Activated CD4-positive, CD25-positive, alpha-beta regulatory T cell (primary cell): ENCODE data around the gene SORCS1.

Experiments
- DNase-seq, 4 experiments: peaks; one replicate each; lab custom pipeline; 2025; lab: John Stamatoyannopoulos, UW

The SORCS1 gene

DNA sequence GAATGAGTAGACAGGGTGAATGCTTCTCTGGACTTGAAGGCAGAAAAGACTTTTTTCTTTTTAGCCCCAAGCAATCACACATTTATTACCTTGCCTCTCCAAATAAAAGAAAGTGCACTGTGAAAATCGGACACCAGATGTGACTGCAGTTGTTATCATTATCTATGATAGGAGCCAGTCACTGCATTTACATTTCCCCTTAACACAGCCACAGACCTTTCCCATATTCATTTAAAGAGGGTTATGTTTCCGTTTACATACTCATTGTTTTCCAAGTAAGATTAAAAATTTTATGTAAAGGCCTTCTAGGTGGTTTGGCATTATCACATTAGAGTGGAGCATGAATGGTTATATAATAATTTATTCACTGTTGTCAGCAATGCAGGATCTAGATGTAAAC is 586.8 kb downstream of the SORCS1 start:
- no peak for DNase-seq

DNA sequence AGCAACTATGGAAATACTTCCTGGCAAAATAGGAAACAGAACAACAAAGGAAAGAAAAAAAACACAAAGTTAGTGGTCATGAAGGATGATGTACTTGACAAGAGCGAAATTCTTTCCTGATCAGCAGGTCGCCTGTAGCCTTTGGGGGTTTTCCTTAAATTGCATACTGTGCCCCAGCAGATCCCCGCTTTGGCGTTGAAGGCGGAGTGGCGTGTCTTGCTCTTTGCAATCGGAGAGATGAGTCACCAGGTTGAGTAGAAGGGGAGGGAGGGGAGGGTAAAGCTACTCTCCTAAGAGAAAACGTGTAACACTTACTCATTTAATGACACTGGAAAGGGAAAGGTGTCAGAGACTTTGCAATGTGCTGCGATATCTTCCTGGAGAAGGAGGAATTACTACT is 587.2 kb downstream of the SORCS1 start:
- no peak for DNase-seq

DNA sequence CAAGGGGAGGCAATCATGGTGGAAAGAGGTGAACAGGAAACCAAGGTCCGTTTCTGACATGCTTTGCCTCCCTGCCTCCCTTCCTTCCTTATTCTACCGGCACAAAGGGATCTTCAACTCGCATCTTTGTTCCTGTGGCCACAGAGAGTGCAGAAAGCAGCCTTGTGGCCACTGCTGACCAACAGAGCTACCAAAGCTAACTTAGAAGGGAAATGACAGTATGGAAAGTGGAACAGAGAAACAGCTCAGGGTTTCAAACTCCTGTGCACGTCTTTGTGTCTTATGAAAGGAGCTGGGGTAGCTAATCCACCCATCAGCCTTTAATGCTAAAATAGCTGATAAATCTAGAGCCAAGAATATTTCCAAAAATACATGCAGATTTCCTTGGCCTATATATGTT is 588.0 kb downstream of the SORCS1 start:
- no peak for DNase-seq

DNA sequence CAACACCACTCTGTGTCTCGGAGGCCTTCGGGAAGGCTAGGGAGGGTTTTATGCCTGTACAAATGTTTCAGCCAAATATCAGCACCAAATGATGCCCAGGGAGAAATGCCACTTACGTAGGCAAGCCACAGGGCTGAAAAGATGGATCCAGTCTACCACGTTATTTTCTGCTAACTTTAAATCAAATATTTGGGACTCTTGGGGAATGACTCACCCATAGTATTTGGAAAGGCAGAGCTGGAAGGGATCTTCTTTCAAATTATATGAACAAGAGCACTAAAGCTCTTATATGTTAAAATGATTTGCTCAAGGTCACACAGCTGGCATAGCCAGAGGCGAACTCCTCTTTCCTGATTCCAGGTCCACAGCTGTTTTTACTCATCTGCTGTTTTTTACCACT is 591.4 kb downstream of the SORCS1 start:
- no peak for DNase-seq

DNA sequence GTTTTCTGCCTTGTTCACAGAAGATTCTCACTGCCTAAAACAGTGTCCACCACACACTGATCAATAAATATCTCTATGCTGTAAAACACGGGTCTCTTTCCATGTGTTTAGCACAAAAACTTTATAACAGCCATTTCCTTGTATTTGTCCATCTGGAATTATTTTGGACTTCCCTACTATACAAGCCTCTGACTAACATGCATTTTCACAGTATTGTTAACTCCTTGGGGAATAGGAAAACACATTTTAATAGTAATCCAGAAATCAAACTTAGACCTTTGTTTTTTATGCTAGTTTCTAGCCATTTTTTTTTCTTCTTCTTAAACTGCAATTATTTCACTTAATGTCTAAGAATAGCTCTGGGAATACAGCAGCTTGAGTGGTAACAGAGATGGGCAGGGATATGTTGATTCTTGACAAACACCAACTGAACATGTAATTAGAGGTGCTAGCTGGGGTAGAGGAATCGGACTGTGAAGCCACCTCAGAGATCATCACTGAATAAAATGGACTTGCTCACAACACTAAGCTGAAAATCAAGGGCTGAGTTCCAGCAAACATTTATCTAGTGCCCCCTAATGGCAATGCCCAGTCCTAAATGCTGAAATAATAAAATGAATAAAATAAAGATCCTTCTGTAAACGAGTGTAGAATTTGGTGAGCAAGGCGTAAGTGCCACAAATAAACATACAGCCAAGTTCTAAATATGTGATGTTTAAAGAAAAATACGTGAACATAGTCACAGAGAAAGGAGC is 593.1 kb downstream of the SORCS1 start:
- no peak for DNase-seq

DNA sequence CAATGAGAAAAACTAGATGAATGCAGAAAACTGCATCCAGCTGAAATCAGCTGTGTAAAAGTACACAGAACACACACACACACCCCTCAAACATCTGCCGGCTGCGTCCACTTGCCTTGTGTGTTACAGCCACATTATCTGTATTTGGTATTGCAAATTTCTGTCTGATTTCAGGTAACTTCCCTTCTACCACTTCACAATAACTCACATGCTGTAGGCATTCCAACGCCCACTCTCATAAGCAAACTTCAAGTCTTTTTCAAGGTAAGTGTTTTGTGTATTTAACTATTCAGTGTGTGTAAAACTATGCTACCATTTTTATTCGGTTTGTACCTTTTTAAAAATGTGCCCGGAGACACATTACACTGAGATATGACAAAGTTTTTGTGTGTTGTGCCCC is 594.2 kb downstream of the SORCS1 start:
- DNase-seq: no peak

DNA sequence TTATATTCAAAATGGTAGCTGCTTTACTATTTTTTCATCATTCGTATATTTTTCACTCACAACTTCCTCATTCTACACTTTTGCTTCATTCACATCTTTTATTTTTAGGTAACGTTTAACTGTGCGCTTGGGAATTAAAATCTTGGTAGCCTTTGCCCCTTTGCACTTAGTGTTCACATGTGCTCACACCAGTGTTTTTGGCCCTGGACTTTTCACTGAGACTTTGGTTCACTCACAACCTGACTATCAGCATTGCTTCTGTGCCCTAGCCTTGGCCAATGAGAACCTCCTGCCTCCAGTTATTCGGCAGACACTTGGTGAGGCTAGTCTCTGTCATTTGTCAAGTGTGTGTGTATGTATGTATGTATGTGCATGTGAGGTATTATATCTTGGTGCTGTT is 596.9 kb downstream of the SORCS1 start:
- DNase-seq: no peak

DNA sequence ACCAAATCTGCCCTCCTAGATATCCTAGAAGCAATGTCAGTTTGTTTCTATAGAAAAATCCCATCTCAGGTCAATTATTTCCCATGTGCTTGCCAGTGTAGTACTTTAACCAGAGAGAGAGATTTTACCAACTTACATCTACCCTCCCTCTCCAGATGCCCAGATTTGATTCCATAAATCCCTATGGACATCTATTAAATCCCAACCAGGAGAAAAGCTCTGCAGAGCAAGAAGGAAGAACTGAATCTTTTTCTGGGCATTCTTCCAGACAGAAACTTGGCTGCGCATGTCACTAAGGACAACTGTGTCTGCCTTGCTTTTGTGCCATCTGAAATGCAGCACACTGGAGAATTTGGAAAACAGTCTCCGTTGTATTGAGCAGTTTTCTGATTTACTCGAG is 597.6 kb downstream of the SORCS1 start:
- DNase-seq: no peak

DNA sequence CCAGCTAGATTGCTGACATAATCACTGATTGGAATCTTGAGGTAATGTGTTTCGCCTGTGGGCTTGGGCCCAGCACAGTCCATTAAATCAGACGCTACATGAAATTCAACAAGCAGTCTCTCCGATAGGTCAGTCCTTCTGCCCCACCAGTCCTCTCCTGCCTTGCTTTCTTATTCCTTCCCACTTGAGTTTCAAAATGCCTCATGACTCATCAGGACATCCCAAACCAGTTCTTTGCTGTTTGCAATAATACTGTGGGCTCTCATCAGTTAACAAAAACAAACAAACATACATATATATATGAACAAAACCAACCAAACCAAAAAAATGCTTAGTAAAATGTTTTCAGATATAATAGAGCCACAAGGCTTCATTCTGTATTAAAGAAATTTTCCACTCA is 599.0 kb downstream of the SORCS1 start:
- DNase-seq: no peak

DNA sequence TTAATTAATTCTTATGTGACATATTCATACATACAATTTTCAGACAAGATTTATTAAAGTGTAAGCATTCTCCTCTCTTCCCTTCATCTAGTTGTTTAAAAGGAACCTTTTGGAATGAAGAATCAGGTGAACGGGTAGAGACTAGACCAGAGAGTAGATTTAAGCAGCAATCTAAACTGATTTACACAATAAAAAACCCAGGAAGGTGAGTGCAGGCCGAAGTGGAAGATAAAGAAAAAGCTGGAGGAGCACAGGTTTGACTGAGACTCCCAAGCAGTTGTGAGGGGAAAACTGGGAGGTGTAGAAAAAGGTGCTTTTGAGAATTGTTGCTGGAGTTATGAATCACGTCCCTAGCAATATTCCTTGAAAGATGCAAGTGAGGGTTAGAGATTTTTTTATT is 601.1 kb downstream of the SORCS1 start:
- DNase-seq: no peak

DNA sequence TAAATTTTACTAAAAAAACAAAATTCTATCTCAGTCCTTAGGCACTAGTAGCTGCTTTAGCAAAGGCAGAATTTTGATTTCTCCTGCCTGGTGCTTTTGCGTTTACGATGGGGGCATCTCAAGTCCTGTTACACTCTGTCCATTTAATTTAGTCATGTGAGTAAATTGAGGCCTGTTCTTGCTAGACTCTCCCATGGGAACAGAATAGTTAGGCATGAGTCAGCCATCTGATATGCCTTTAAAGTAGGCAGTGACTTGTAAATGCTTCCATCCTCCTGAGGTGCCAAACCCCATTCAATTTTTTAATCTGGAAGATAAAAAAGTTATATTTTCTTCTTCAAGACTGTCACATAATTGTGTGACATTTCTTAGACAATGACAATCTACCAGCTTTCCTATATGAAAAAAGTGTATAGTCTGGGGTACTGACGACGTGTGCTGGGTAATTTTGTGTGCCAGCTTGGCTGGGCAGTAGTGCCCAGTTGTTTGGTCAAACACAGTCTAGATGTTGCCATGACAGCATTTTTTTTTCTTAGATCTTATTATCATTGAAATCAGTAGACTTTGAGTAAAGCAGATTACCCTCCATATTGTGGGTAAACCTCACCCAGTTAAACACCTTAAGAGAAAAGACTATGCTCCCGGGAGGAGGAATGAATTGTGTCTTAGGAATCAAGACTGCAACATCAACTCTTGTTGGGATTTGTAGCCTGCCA is 603.4 kb downstream of the SORCS1 start:
- no peak for DNase-seq

DNA sequence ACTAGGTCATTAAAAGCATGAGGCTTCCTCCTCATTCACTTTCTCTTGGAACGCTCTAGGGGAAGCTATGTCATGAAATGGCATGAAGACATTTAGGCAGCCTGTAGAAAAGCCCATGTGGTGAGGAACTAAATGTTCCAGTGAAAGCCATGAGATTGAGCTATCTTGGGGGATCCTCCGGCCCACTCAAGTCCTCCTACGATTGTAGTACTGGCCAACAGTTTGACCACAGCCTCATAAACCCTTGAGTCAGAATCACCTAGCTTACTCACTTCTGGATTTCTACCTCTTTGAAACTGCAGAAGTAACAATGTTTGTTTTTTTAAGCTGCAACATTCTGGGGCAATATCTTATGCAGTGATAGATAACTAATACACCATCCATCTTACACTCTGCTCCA is 605.1 kb downstream of the SORCS1 start:
- DNase-seq: no peak

DNA sequence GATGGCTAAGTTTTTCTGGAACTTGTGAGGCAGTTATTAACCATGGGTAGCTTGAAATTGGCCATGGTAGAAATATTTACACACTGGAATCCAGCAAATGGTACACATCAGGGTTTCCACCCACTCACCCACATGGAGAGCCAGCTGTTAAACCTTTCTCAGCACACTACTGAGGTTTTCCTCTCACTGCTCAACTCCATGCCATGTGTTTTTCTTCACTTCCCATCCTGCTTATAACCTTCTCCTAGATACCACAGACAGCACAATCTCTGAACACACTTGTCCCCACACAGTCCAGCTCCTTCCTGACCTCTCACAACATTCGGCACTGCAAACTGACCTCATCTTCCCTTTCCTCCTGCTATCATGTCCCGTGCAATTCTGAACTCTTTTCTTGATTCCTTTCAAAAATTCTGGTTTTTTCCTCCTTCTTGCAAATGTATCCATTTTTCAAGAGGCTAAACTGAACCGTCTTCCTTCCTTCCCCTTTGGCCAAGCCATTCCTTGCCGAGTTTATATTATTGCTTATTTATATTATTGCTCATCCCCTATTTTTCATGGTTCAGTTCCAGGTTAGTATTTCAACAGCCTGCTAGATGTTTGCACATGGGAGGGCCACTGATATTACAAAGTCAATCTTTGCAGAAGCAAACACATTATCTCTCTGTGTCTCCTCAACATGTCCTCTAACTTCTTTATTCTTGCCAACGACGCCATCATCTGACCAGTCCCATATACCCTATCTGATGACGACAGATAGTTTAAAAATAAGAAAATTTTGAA is 606.4 kb downstream of the SORCS1 start:
- DNase-seq: no peak

DNA sequence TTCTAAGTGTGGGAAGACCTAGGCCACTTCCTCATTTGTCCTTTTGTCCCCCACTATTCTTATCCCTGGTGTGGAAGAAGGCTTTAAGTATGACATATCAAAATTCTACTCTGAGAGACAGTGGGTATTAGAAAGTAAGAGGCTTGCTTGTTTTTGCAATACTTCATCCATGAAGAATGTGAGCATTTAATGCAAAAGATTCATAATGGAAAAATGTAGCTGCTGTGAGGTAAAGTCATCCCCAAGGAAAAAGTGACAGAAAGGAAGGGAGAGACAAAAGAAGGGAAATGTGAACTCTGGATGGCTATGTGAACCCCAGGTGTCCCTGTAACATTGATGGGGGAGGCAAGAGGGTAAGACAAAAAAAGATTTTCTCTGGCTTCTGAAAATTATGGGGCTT is 607.5 kb downstream of the SORCS1 start:
- no peak for DNase-seq

DNA sequence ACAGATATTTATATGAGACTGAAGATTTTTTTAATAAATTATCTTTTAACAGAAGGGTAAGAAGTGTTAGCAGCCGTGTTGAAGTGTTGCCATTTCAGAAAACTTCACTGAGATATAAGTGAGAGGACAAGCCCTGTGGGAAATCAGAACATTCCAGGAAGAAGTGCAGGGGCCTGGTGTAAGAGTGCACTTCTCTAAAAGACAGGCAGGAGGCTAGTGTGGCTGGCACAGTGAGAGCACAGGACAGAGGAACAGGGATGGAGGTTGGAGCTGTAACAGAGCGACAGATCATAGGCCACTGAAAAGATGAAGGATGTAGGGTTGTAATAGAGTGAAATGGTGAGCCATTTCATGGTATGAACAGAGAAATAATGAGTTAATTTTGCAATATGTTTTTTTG is 608.9 kb downstream of the SORCS1 start:
- DNase-seq: no peak

DNA sequence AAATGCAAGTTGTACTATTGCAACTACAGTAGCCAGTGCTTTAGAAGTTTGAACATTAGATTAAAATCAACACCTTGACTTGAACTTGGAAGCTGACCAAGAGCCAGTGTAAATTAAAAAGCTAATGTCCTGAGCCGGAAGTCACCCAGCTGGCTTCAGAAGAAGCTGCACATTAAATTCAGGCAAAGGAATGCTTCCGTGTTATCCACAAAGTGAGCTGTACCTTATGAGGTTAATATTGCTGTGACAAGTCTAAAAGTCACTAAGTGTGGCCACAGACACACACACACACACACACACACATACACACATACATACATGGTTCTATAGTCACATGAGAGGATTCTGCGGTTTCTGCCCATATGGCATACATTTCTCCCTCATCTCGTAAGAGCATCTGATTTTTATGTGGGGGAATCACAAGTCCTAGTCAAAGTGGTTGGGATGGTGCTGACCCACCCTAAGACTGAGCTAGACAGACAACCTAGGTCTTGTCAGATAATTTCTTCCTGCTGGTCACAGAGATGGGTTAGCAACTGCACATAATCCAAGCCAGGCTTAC is 612.9 kb downstream of the SORCS1 start:
- DNase-seq: no peak

DNA sequence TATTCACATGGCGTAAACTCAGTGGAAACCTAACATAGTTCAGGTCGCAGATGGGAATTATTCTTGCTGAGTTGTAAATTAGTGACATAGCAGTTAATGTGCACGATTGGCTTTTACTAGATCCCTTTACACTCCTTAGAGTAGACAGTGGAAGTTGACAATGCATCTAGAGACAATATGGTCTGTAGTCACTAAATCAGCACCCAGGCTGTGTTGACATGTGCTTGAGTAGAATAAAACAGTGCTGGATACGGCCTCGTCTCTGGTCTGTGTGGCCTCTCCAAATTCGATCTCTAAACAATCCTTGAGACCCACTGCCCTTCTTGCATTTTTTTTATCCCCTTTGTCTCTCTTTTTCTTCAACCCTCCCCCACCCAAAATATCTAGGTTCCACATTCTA is 615.7 kb downstream of the SORCS1 start:
- DNase-seq: no peak

DNA sequence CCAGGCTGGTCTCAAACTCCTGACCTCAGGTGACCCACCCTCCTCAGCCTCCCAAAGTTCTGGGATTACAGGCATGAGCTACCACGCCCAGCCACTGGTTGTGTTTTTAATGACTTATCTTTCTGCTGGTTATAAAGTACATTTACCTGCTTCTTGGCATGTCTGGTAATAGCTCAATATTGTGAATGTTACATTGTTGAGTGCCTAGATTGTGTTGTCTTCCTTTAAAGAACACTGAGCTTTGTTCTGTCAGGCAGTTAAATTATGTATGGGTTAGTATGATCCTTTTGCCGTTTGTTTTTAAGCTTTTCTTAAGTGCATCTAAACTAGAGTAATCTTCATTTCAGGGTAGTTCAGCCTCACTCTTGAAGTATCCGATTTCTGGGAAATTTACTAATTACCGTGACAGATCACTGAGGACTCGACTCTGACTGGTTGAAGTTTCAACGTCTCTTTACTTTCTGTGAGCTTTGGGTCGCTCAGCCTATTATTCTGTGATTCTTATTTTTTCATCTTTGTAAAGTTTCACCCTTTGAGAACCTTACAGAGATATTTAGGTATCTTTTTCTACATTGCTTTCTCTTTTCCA is 617.4 kb downstream of the SORCS1 start:
- no peak for DNase-seq

DNA sequence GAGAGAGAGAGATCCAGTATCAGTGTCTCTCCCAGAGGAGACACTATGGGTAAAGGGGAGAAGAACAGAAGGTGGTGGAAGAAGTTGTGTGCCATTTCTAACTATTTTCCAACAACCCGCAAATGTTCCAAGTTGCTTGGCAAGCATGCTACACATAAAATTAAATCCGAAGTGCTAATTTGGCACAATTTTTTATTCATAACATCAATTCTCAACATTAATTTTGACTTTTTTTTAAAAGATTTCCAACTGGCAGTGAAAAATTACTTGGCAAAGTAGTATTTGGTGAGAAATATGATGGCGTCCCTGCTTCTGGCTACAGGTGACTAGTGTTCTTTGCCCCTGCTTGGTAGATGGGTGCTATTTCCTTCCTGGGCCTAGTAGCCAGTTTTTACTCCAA is 622.0 kb downstream of the SORCS1 start:
- DNase-seq: no peak

DNA sequence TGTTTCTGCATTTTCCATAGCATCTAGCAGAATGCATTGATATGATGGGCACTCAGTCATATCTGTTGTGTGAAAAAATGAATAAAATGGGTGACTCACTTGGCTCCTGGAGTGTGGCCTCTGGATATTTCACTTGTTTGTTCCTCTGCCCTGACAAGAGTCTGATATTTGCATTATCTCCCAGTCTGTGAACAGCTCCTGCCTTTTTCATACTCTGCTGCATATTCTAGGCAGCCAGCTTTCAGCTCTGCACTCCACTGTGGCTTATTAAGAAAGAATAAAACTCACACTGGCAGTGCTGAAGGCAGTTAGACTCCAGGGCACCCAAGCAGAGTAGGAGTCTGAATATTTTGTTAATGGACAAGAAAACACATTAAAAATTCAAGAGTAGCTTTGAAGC is 623.9 kb downstream of the SORCS1 start:
- no peak for DNase-seq

DNA sequence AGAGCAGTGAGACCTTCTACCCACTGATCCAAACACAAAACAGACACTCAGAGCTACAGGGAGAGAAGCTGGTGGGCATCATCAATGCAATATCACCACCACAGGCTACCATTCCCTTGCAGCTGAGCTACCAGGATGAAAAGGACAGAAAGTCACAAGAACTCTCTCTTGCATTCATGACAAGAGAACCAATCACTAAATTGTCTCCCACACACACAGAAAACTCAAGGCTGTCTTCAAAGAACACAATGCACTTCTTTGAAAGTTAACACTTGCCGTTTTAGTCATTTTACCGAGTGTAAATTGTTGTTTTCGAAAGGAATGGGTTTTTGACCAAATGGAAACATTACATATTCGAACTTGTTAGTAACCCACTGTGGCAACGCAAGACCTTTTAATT is 626.6 kb downstream of the SORCS1 start:
- DNase-seq: no peak

DNA sequence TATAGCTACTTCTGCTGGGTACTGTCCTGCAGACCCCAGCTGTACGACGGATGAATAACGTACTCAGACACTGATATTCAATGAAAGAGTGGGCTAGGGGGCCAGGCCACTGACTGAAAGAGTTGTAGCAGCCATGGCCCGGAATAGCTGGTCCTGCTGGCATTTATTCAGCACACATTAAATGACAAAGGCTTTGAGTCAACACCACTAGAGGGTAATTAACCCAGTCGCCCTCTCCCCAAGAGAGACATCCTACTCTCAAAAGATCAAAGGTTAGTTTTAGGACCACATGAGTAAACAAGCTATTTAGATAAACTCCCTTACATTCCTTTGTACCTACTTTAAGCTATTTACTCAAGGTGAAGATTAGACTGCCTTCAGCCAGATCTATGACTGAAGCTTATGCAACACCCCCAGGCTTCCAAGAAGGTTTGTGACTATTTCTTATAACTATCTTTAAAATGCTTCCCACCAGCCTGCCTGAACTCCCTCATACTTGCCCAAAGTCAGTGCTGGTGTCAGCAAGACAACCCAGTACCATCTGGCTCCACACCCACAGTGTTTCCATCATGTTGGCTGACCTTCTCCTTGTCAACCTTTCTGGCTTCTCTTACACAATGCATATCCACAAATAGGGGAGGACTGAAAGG is 629.1 kb downstream of the SORCS1 start:
- no peak for DNase-seq
